Endodermal cell (in vitro differentiated cells): ENCODE results near the gene DNAJB11. TPM values are rescaled to one million over a fixed set of nuclear protein-coding genes. Genes with fewer than 3 reads are reported as not detected.

ENCODE experiments used
- DNase-seq: peaks from one replicate; pipeline ENCODE4 v3.0.0-alpha.2; 2017
- H3K27ac ChIP-seq: 2 replicates; pipeline ENCODE4 v1.5.1; 2013; ENCODE audit warnings: mild to moderate bottlenecking, low read depth, low read length, moderate library complexity
- H3K27me3 ChIP-seq: 2 replicates; pipeline ENCODE4 v1.6.1; 2013; ENCODE audit warnings: mild to moderate bottlenecking, low read length, moderate library complexity; ENCODE audit not compliant: insufficient read depth, control insufficient read depth, poor library complexity, severe bottlenecking
- H3K36me3 ChIP-seq: 2 replicates; pipeline ENCODE4 v1.7.0; 2013; ENCODE audit warnings: mild to moderate bottlenecking, low read length, moderate library complexity; ENCODE audit not compliant: control insufficient read depth, insufficient read depth
- H3K4me1 ChIP-seq: one replicate; pipeline ENCODE4 v1.7.0; 2013; ENCODE audit warnings: low read length; ENCODE audit not compliant: control insufficient read depth, insufficient read depth
- H3K4me3 ChIP-seq: 2 replicates; pipeline ENCODE4 v1.5.1; 2013; ENCODE audit warnings: mild to moderate bottlenecking, low read length, moderate library complexity
- H3K9ac ChIP-seq: 2 replicates; pipeline ENCODE4 v1.6.1; 2013; ENCODE audit warnings: mild to moderate bottlenecking, low read length, moderate library complexity; ENCODE audit not compliant: poor library complexity, severe bottlenecking; ENCODE audit errors: extremely low read depth
- H3K9me3 ChIP-seq: 2 replicates; pipeline ENCODE4 v1.6.1; 2013; ENCODE audit warnings: mild to moderate bottlenecking, low read length, moderate library complexity; ENCODE audit not compliant: control insufficient read depth
- H3K27ac Mint-ChIP-seq: 2 replicates; pipeline ENCODE4 v1.8.0; 2020; ENCODE audit warnings: mixed read lengths
- H3K27me3 Mint-ChIP-seq: 2 replicates; pipeline ENCODE4 v1.8.0; 2021; ENCODE audit warnings: mild to moderate bottlenecking, mixed read lengths; ENCODE audit not compliant: insufficient read depth
- H3K36me3 Mint-ChIP-seq: 2 replicates; pipeline ENCODE4 v1.8.0; 2020; ENCODE audit warnings: low read depth, mixed read lengths
- H3K4me1 Mint-ChIP-seq: 2 replicates; pipeline ENCODE4 v1.8.0; 2020; ENCODE audit warnings: mixed read lengths
- H3K4me3 Mint-ChIP-seq: 2 replicates; pipeline ENCODE4 v1.8.0; 2020; ENCODE audit warnings: mild to moderate bottlenecking, moderate library complexity, mixed read lengths
- H3K9me3 Mint-ChIP-seq: 2 replicates; pipeline ENCODE4 v1.8.0; 2020; ENCODE audit warnings: mild to moderate bottlenecking, mixed read lengths
- CTCF ChIP-seq: fragments of 200-600 bp; sonication (generic); conservative IDR thresholded peaks from 2 replicates; pipeline ENCODE4 v1.5.0; 2021; ENCODE audit warnings: antibody characterized with exemption, mild to moderate bottlenecking
- WGBS, 2 experiments: methylation state at CpG; one replicate each; pipeline versions ENCODE4 v1.1.5 to v1.1.7; 2013; ENCODE audit warnings: missing lambda C conversion rate in 2 of 2, mixed read lengths in 1 of 2; ENCODE audit not compliant: insufficient coverage in 1 of 2, insufficient read length in 1 of 2; 5-methylcytosine and 5-hydroxymethylcytosine counted together
- total RNA-seq, 2 donors: library from RNA; stranded (reverse); fragmentation: NEBNext Ultra II Directional in 1 of 2; extraction: Animal tissue kit (Norgen Biotek cat#: 25700) in 1 of 2; gene quantifications; 2 replicates in 1 of 2; 3 replicates in 1 of 2; pipeline ENCODE4 v1.2.1, GENCODE V29; 2021

The DNAJB11 gene
- total RNA-seq, 2 donors from 2014 or later = 59.8 to 81.5 TPM

GRCh38 chr3:186598794-186599141, 28.2 kb downstream of the DNAJB11 start:
- peaks cover 3% of the 10 kb centered on the region for H3K27me3 Mint-ChIP-seq
- Histone ChIP-seq H3K27me3 (no peaks in the 10 kb centered on the region), H3K9ac (no peak overlapping the region), H3K4me1 (no peaks in the 10 kb centered on the region), H3K4me3 (no peak overlapping the region), H3K27ac (no peak overlapping the region), H3K36me3 (no peaks in the 10 kb centered on the region), H3K9me3 (no peaks in the 10 kb centered on the region)
- DNase-seq = no peak
- no peaks in the 10 kb centered on the region for H3K36me3 Mint-ChIP-seq
- WGBS, 2 experiments = 70 to 92% methylated on average over 2 to 4 of the region's 4 CpGs
- H3K4me3 Mint-ChIP-seq = no peak overlapping the region
- no peak overlapping the region for H3K27ac Mint-ChIP-seq
- TF ChIP-seq CTCF = no peak
- peaks cover 5% of the 10 kb centered on the region for H3K4me1 Mint-ChIP-seq
- no peaks in the 10 kb centered on the region for H3K9me3 Mint-ChIP-seq

DNA sequence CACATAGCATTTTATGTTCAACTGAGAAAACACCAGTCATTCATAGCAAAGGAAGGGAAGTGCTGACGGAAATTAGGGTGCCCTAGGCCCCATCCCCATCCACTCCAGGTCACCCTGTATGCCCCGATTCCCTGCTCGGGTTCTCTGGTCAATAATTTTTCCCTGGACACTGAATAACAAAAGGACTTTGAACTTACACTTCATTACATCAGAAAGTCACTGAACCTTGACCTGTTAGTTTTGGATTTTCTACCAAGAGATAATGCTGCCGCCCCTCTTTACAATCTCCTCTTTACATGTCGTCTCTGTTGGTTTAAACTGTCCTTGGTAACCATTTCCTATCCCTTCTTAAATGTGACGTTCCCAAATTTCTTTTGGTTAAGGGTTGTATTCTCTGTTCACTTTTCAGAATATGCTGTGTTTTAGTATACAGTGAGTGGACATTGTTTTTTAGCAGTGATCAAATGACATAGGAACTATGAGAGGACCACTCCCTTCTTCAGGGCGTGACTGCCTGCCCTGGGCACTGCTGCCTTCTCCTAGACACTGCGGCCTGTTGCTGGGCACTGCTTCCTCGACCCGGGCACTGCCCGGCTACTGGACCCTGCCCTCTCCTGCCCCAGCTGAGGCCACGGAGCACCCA, 28.7 kb downstream of the DNAJB11 start:
- Histone ChIP-seq H3K36me3 (no peaks in the 10 kb centered on the region), H3K4me3 (no peak overlapping the region), H3K27me3 (no peaks in the 10 kb centered on the region), H3K9me3 (no peaks in the 10 kb centered on the region), H3K9ac (no peak overlapping the region), H3K27ac (no peak overlapping the region), H3K4me1 (no peaks in the 10 kb centered on the region)
- Mint-ChIP-seq H3K4me1 (peaks cover 5% of the 10 kb centered on the region), H3K27ac (no peak overlapping the region), H3K9me3 (no peaks in the 10 kb centered on the region), H3K27me3 (peaks cover 5% of the 10 kb centered on the region), H3K36me3 (no peaks in the 10 kb centered on the region), H3K4me3 (no peak overlapping the region)
- TF ChIP-seq CTCF = no peak
- 82 to 92% methylated on average over 7 to 12 of the region's 12 CpGs for WGBS, 2 experiments
- no peak for DNase-seq

DNA sequence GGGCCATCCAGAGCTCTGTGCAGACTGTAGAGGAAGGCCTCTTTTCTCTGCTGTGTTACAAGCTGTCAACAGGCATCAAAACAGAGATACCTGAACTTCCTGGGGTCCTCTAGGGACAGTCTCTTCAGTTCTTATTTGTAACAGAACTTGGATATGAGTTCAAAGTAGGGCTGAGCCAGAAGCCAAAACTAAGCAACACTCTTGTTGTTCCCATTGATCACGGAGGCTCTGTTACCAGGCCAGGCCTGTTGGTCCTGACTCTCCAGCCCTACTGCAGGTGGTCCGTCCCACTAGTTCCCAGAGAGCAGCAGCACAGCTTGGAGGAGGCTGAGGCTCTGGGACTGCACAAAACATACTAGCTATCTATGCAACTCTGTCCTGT, 29.3 kb downstream of the DNAJB11 start:
- no peak for TF ChIP-seq CTCF
- Histone ChIP-seq H3K27ac (no peak overlapping the region), H3K36me3 (no peaks in the 10 kb centered on the region), H3K27me3 (no peaks in the 10 kb centered on the region), H3K4me3 (no peak overlapping the region), H3K9ac (no peak overlapping the region), H3K9me3 (no peaks in the 10 kb centered on the region), H3K4me1 (peaks cover 2% of the 10 kb centered on the region)
- H3K4me3 Mint-ChIP-seq = no peak overlapping the region
- H3K4me1 Mint-ChIP-seq = peaks cover 7% of the 10 kb centered on the region
- peaks cover 5% of the 10 kb centered on the region for H3K27me3 Mint-ChIP-seq
- H3K36me3 Mint-ChIP-seq = no peaks in the 10 kb centered on the region
- H3K27ac Mint-ChIP-seq = no peak overlapping the region
- DNase-seq = no peak
- 89 to 94% methylated on average over 2 of the region's 2 CpGs for WGBS, 2 experiments
- no peaks in the 10 kb centered on the region for H3K9me3 Mint-ChIP-seq
